Measurements from ENCODE around the gene PRR9. TPM values are rescaled to one million over a fixed set of nuclear protein-coding genes. Genes with fewer than 3 reads are reported as not detected.

Gene PRR9, protein sequence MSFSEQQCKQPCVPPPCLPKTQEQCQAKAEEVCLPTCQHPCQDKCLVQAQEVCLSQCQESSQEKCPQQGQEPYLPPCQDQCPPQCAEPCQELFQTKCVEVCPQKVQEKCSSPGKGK
- not detected for total RNA-seq

DNA sequence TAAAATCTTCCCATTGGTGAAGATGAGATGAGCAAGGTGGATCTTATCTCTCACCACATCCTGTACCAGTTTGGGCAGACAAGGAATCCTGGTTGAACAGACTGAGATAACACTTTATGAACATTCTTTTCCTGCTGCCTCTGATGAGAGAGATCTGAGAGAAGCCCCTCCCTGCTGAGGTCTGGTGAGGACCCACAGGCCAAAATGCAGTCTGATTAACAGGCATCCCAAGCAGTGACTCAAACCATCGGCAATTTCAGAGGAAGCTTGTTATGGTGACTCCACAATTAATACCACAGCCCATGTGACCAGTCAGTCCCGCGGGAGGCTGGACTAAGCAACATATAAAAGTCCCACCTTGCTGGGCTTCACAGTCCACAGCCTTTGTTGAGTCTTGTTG lies at the start of gene PRR9:
TSS of gene PRR9 (plus strand) at position 373 of the 400 bp plus-strand sequence. CDS start 561 bp downstream, outside the sequence.
- TF ChIP-seq, protein P1, sequence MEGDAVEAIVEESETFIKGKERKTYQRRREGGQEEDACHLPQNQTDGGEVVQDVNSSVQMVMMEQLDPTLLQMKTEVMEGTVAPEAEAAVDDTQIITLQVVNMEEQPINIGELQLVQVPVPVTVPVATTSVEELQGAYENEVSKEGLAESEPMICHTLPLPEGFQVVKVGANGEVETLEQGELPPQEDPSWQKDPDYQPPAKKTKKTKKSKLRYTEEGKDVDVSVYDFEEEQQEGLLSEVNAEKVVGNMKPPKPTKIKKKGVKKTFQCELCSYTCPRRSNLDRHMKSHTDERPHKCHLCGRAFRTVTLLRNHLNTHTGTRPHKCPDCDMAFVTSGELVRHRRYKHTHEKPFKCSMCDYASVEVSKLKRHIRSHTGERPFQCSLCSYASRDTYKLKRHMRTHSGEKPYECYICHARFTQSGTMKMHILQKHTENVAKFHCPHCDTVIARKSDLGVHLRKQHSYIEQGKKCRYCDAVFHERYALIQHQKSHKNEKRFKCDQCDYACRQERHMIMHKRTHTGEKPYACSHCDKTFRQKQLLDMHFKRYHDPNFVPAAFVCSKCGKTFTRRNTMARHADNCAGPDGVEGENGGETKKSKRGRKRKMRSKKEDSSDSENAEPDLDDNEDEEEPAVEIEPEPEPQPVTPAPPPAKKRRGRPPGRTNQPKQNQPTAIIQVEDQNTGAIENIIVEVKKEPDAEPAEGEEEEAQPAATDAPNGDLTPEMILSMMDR (IDR thresholded peaks at IDR 0.05; ENCODE audit: low read depth), result no peak

DNA sequence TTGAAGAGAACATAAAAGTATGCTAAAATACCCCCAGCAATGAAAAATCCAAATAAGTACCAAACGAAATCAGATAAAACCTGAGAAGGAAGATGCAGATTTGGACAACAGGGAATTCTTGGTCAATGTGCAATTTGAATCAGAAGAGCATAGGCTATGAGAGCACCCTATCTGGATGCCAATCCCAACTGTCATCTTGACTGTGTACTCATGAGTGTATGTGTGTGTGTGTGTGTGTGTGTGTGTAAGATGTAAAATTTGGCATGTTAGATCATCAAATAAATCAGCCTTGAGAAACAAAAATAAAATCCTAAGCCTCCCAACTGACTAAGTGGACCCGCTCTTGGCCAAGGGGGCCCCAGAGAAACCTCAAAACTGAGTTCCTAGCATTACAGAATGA lies 48.7 kb upstream of the PRR9 start:
- TF ChIP-seq, protein P1 (IDR thresholded peaks at IDR 0.05; ENCODE audit: low read depth), result no peak

DNA sequence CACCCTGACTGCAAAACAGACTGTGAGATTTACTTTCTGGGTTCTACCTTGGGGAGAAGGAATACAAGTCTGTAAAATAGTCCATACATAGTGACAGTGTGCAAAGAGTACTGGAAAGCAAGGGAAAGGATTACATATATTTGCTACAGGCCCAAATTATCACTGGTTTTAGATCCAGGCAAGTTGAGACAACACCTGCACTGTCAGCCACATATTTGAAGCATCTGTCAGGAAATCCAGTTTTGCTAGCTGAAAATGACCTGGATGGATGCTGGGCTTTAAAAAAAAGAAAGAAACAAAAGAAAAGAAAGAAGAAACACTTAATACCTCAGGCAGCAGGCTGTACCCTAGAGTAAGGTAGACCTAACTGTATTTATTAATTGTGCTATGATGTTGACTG lies 42.8 kb upstream of the PRR9 start:
- TF ChIP-seq, protein P1 (IDR thresholded peaks at IDR 0.05; ENCODE audit: low read depth), result no peak

DNA sequence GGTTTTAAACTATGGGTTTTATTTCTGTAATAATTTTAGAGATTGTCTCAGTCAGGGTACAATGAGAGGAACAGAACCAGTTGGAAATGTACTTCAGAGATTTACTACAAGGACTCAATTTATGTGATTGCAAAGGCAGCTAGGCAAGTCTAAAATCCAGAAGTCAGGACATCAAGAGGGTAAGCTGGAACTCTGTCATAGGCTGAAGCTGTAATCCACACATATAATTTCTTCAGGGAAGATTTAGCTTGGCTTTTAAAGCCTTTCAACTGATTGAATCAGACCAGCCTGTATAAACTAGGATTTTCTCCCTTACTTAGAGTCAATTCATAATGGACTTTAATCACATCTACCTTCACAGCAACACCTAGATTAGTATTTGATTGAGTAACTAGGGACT lies 38.5 kb upstream of the PRR9 start:
- TF ChIP-seq, protein P1 (IDR thresholded peaks at IDR 0.05; ENCODE audit: low read depth), result no peak

DNA sequence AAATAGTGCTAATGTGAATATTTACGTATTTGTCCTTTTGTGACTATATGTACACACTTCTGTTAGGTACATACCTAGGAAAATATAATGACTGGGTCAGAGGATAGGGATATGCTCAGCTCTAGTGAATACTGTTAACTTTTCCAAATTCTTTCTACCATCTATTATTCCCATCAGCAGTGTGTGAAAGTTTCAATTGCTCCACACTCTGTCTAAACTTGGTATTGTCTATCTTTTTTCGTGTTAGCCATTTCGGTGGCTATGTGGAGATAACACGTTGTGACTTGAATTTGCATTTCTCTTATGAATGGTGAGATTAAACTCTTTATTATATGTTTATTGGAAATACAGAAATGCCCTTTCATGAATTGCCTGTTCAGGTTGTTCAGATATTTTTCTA lies 36.8 kb upstream of the PRR9 start:
- TF ChIP-seq, protein P1 (IDR thresholded peaks at IDR 0.05; ENCODE audit: low read depth), result no peak

DNA sequence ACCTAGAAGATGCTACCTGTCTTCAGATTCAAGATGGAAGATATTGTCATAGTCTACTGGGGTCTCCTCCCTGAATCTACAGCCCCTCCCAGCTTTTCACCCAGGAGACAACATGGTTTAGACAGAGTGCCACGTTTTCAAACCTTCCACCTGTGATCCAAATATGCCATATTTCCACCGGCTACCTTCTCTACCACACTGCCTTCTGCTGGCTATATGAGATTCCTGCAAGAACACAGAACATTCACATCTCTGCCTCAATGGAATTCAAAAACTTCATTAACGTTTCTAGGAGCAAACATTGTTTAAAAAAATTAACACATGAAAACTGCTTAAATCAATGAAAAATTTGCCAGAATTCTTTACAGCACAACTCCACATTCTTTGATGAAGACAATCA lies 27.0 kb upstream of the PRR9 start:
- TF ChIP-seq, protein P1 (IDR thresholded peaks at IDR 0.05; ENCODE audit: low read depth), result no peak

DNA sequence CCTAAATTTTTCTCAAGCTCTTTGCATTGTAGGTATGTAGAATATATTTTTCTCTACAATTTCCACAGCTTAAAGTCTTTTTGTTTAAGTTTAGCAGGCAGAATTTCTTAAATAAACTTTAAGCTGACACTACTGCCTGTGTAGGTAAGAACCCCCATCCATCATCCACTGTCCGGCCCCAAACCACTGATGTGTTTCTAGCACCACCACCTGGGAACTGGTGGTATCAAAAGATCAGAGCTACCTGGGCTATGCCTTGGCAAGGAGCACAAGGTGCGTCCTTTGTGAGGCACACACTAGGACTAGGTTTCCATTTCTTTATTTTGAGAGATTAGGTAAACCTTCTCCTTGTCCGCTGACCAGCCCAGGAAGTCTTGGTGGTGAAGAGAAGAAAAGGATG lies 24.7 kb upstream of the PRR9 start:
- TF ChIP-seq, protein P1 (IDR thresholded peaks at IDR 0.05; ENCODE audit: low read depth), result no peak
